HG02981 (cell line): ENCODE measurements around the gene MYO5B.

ENCODE experiments used
- ATAC-seq: cut with Tn5 transposase; IDR thresholded peaks from one replicate; pipeline ENCODE4 v1.9.1; 2021; ENCODE audit warnings: mild to moderate bottlenecking, moderate library complexity; ENCODE audit not compliant: unreplicated experiment

The MYO5B gene

DNA sequence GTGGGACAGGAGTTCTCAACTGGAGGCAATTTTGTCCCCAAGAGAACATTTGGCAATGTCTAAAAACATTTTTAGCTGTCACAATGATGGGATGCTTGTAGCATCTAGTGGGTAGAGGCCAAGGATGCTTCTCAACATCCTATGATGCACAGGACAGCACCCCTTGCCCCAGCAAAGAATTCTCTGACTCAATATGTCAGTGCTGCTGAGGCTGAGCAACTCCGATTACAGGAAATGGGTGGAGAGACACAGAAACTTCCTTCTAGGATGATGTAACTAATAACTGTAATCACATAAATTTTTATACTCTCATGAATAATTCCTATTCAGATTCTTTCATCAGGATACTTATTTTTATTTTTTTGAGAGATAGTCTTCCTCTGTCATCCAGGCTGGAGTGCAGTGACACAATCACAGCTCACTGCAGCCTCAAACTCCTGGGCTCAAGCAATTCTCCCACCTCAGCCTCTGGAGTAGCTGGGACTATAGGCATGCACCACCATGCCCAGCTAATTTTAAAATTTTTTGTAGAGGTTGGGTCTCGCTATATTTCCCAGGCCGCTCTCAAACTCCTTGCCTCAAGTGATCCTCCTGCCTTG is 261.3 kb downstream of the MYO5B start:
- no peak for ATAC-seq

DNA sequence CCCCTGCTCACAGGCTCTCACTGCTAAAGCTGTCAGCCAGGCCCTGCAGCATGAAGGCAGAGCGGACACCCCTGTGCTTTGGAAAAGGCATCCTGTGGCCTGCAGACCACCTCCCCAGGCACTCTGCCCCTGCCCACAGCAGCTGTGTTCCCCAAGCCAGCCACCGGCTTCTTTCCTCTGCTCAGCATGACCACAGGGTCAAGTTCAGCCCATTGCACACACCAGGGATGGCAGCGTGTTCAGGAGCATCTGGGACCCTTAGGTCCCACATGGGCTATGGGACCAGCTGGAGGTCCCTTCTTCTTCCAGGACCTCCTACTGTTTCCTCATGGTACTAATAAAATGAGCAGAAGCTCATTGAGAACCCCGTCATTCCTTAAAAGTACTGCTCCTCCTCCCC is 263.2 kb downstream of the MYO5B start:
- no peak for ATAC-seq

GRCh38 chr18:49931179-49931578 is 263.8 kb downstream of the MYO5B start:
- no peak for ATAC-seq

DNA sequence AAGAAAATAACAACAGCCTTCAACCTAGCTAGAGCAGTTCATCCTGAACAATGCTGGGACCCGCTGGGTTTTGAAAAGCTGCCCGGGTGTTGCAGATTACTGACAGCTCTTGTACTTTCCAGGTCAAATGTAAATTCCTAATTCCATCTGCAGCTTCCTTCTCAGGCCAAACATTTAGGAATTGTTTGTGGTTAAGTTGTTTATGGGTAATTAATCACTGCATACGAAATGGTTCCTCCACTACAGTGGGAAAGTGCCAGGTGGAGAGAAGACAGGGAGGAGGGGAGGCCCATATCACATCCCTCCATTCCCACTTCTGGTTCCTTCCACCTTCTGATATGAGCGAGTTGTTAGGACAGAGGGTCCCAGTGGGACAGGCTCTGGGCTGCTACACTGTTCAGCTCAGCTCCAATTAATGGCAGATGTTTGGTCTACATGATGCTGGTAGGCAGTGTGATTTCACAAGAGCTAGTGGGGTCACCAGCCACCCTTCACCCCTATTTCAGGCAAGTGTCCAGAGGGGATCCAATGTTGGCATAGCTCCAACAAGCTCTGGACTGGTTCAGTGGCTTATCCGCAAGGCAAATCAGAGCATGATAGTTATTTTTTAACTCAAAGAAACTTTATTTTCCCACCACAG is 268.7 kb downstream of the MYO5B start:
- ATAC-seq: no peak

GRCh38 chr18:49924293-49924983 is 270.5 kb downstream of the MYO5B start:
- no peak for ATAC-seq

- no peak for ATAC-seq
Measured at GRCh38 chr18:49922228-49922627, 272.7 kb downstream of the MYO5B start.

DNA sequence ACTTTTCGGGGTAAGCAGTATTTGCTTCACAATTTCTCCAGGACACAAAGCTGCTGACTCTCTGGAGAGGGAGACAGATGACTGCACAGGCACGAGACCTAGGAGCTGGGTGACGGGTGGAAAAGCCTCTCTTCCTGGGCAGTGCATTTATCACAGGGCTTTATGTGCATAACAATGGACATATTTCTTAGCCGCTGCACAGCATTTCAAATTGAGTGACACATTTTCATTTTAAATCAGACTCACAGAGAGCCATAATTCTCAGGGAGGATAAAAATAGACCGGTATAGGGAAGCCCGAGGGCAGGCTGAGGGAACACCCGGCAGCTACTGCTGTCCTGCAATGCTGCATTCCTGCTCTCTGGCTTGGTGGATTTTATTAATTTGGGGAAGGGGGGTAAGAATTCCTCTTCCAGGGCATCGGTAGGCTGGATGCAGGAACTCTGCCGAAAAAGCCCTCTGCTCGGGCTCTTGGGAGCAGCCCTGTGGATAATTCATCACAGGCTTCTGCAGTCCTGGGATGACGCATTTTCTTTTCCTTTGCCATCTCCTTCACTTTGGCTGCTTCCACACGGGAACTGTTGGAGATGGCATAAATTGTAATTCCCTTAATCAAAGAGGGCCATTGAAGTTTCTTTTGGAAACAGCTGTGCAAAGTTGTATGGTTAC is 273.5 kb downstream of the MYO5B start:
- no peak for ATAC-seq

DNA sequence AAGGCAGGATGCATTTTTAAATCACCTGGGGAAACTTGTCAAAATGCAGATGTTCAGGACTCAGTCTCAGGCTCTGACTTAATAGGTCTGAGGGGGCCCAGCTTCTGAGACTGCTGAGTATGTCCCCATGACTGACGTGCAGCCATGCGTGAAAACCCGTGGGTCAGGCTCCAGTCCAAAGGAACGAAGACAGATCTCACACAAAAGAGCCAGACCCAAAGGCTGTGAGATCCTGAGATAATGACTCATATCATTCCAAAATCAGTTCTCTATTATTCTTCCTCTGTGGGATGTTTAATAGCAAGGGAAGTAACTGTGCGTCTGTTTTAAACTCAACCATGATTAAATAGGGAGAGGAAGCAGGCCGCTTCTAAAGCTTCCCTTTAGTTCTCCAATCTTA is 274.2 kb downstream of the MYO5B start:
- ATAC-seq: no peak

DNA sequence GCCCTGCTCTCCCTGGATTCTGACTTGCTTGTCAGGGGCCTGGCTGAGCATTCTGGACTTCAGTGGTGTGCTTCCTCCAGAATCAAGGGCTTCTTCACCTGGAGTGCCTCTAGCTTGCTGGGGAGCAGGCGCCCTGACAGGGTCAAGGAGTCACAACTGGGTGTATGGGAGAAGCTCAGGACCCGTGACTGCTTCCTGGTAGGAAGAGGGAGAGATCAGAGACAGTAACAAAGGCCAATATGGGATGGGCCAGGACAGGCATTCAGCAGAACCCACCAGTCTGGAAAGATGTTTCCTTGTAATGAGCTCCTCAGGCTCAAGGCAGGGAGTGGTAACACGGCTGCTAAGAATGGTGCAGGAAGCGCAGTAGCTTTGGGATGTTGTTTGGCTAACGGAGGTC is 277.2 kb downstream of the MYO5B start:
- no peak for ATAC-seq

DNA sequence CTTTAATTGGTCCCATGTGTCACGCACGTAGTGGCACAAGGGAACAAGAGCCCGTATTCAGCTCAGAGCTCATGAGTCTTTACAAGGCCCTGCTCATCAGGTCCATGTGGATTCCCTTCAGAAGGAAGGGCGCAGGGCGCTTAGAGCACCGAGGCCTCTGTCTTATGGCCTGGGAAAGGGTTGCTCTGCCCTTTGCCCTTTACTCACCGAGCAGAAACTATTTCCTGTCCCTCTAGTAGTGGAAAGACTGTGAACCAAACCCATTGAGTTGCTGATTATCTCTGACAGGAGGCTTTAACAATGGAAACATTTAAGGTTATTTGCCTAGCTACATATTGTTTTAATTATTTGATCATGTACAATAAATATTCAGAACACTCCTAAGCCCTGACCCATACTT is 279.6 kb downstream of the MYO5B start:
- ATAC-seq: no peak

- no peak for ATAC-seq
Measured at GRCh38 chr18:49913221-49913620, 281.7 kb downstream of the MYO5B start.

GRCh38 chr18:49911427-49911826 is 283.5 kb downstream of the MYO5B start:
- no peak for ATAC-seq

DNA sequence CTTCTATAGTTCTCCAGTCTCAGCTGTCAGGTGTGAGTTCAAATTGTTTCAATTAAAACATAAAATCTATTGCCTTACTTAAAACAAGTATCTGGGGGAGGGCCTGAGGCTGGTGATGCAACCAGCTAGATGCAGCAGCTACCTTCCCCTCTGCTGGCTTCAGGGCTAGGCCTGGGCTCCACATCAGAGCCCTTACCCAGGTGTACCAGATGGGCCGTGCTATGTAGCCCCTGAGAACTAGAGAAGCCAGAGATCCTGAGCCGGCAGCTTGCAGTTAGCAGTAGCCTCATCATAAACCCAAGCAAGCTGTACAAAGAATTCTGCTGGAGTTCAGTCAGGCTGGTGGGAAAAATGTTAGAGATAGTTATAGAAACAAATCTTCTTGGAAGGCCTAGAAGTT is 284.0 kb downstream of the MYO5B start:
- no peak for ATAC-seq

- ATAC-seq: no peak
Measured at GRCh38 chr18:49910019-49910418, 284.9 kb downstream of the MYO5B start.

- ATAC-seq: no peak
Measured at GRCh38 chr18:49907346-49907929, 287.5 kb downstream of the MYO5B start.

DNA sequence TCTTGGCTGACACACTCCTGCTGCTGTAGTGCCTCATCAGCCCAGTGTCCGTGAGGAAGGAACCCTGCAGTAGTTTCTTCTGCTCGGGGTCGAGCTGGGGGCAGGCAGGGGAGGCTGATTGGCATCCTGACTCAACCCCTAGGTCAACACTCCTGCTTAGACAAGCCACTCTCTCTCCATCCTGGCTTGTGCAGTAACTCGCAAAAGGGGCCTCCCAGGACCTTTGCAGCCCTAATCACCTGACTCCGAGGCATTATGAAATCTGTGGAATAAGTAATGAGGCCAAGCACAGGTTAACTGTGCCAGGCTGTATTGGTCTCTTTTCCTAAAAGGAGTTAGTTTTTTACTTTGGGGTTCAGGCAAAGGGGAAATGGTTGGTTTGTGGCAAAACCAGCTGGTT is 289.2 kb downstream of the MYO5B start:
- no peak for ATAC-seq

DNA sequence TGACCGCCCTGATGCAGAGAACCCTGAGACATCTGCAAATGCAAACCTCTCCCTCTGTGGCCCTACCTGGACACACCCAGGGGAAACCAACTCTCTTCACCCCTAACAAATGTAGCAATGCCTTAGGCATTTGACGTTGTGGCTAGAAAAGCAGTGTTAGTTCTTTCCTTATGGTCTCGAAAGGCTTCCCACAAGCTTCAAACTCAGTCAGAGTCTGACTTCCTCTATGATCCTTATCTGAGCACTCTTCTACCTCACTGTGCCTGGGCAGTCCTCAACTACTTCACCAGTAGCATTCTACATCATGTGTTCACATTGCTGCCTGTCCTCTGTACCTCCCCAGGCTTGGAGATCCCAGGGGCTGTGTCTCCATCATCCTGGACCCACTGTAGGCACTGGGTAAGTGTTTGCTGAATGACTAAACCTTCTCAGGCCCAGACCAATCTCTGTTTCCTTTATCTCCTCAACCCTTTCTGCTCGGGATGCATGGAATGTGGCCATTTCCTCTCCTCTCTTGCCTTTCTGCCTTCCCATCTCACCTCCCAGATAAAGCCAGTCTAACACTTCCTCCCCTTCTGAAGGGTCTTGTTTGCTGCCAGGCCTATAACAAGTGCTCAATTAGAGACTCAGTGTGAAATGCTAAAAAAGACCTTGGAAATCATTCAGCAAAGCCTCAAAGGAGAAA is 289.9 kb downstream of the MYO5B start:
- no peak for ATAC-seq

DNA sequence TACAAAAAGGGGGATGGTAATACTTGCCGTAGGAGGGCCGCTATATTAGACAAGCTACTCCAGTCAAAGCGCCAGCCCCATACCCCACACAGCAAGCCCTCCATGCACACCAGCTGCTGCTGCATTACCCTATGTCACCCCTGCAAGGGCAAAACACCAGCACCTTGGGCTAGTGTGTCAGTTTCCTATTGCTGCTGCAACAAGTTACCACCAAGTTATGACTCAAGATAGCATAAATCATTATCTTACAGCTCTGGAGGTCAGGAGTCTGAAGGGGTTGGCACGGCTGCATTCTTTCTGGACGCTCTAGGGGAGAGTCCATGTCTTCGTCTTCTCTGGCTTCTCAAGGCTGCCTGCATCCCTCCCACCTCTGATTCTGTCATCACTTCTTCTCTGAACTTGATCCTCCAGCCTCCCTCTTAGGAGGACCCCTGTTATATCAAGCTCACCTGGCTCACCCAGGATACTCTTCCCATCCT is 293.0 kb downstream of the MYO5B start:
- no peak for ATAC-seq

DNA sequence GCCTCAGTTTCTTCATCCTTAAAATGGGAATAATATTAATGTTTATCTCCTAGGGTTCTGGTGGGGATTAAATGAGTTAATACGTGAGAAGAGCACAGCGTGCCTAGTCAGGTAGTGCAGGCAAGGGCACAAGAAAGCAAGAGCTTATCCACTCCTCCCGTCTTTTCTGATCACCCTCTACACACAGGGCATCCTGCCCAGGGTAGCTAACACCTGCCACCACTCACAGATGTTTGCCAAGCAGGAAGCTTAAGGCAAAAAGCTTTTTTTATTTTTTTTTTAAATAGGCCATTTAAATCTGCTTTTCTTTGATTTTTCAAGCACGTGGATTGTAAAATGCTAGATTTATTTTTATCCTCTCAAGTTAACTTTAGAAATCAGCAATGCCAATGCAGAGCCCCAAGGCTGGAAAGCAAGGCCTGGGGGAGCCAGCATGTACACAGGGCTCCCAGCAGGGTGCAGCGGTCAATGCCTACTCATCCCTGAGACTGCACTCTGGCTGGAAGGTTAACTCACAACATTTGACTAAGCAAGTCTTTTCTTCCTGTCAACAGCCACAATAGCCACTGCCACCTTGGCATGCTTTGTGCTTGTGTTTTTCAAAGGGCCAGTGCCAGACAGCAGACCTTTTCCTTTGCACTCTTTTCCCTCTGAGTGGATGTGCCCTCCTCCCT is 295.2 kb downstream of the MYO5B start:
- ATAC-seq: no peak

GRCh38 chr18:49898421-49898820 is 296.5 kb downstream of the MYO5B start:
- no peak for ATAC-seq
